Upper lobe of left lung (tissue), 4 donors: Measurements from ENCODE around the gene ZMAT3.

Experiments
- EP300 ChIP-seq, 4 donors: sonication (generic); formaldehyde crosslinking; IDR thresholded peaks; one replicate each; pipeline ENCODE4 v1.5.1; 2017; ENCODE audit warnings: antibody characterized with exemption in 4 of 4, control low read depth in 2 of 4
- POLR2A ChIP-seq, 4 donors: fragments of 450-650 bp; IDR thresholded peaks; one replicate each; pipeline ENCODE4 v1.5.1; 2016 to 2017; ENCODE audit warnings: antibody characterized with exemption in 4 of 4, mild to moderate bottlenecking in 2 of 4
- POLR2AphosphoS5 ChIP-seq, 2 donors: sonication (generic); formaldehyde crosslinking; IDR thresholded peaks; one replicate each; pipeline ENCODE4 v1.5.1; 2017; ENCODE audit warnings: antibody characterized with exemption in 2 of 2
- TF ChIP-seq, protein P1 (sequence below), 6 experiments: fragments of 450-650 bp in 4 of 6; fragments of 200-600 bp in 2 of 6; sonication (generic) in 2 of 6; IDR thresholded peaks; one replicate each; pipeline ENCODE4 v1.5.1; 2016 to 2019; ENCODE audit warnings: antibody characterized with exemption in 6 of 6

- TF ChIP-seq, protein P1, sequence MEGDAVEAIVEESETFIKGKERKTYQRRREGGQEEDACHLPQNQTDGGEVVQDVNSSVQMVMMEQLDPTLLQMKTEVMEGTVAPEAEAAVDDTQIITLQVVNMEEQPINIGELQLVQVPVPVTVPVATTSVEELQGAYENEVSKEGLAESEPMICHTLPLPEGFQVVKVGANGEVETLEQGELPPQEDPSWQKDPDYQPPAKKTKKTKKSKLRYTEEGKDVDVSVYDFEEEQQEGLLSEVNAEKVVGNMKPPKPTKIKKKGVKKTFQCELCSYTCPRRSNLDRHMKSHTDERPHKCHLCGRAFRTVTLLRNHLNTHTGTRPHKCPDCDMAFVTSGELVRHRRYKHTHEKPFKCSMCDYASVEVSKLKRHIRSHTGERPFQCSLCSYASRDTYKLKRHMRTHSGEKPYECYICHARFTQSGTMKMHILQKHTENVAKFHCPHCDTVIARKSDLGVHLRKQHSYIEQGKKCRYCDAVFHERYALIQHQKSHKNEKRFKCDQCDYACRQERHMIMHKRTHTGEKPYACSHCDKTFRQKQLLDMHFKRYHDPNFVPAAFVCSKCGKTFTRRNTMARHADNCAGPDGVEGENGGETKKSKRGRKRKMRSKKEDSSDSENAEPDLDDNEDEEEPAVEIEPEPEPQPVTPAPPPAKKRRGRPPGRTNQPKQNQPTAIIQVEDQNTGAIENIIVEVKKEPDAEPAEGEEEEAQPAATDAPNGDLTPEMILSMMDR (IDR thresholded peaks at IDR 0.05) = no peak
- TF ChIP-seq POLR2A (IDR thresholded peaks at IDR 0.05) (no peak), POLR2AphosphoS5 (IDR thresholded peaks at IDR 0.05) (no peak), EP300 (IDR thresholded peaks at IDR 0.05) (no peak)
These were observed 36.0 kb upstream of the ZMAT3 start for GRCh38 chr3:179107617-179108016.
